Measurements from ENCODE around the gene RNLS. TPM values are rescaled to one million over a fixed set of nuclear protein-coding genes. Genes with fewer than 3 reads are reported as not detected.

Gene RNLS
- total and polyA plus RNA-seq, 2 of the 8 experiments (the other 6 are each of a cell fraction or from before 2014, with no cell fraction given) = 7.5 to 12.7 TPM

GRCh38 chr10:88490231-88490980 lies 92.7 kb downstream of the RNLS start:
- Histone ChIP-seq H3K23me2 (ENCODE audit: low read depth, low read length) (no peaks in the 10 kb centered on the region; the same call in 1 of the 2 replicates), H2BK120ac (replicated peaks; ENCODE audit: low read depth, low read length) (no peak overlapping the region), H3K23ac (ENCODE audit: insufficient read length) (no peak overlapping the region), H3K36me3 (ENCODE audit: control insufficient read depth in 2 of 4, insufficient read depth in 4 of 4, low read length in 3 of 4) (no peaks in the 10 kb centered on the region), H3K27ac (ENCODE audit: low read depth, low read length) (no peak overlapping the region), H2BK12ac (ENCODE audit: low read depth, low read length) (no peak overlapping the region), H3K79me2 (ENCODE audit: control insufficient read depth in 1 of 2, insufficient read depth in 2 of 2, low read length in 2 of 2) (no peaks in the 10 kb centered on the region), H4K91ac (replicated peaks; ENCODE audit: insufficient read length, low read length) (no peak overlapping the region), H3K27me3 (replicated peaks in 1 of 4; ENCODE audit: control insufficient read depth in 3 of 4, extremely low read depth in 1 of 4, insufficient read depth in 3 of 4, low read length in 3 of 4) (no peaks in the 10 kb centered on the region), H3K14ac (ENCODE audit: insufficient read length) (no peak overlapping the region), H2AFZ (ENCODE audit: low read length) (no peak overlapping the region), H3K79me1 (ENCODE audit: low read depth, low read length) (no peaks in the 10 kb centered on the region), H3K9ac (replicated peaks in 1 of 4; ENCODE audit: extremely low read depth in 1 of 4, low read depth in 3 of 4, low read length in 3 of 4) (no peak overlapping the region), H3K9me3 (ENCODE audit: insufficient read depth in 2 of 2, low read depth in 1 of 2, low read length in 1 of 2) (no peaks in the 10 kb centered on the region), H2BK20ac (ENCODE audit: low read length) (no peak overlapping the region), H2BK15ac (ENCODE audit: low read length) (no peak overlapping the region), H3K4me2 (ENCODE audit: insufficient read depth in 1 of 2, low read depth in 2 of 2, low read length in 2 of 2) (no peak overlapping the region), H2AK5ac (ENCODE audit: low read depth, low read length) (no peak overlapping the region), H3K4me3 (ENCODE audit: extremely low read depth in 1 of 4, insufficient read depth in 2 of 4, low read depth in 3 of 4, low read length in 4 of 4) (no peak overlapping the region), H3K4me1 (replicated peaks in 1 of 4; ENCODE audit: control insufficient read depth in 3 of 4, insufficient read depth in 4 of 4, low read length in 3 of 4) (no peaks in the 10 kb centered on the region), H2BK5ac (ENCODE audit: low read depth, low read length) (no peak overlapping the region), H4K5ac (ENCODE audit: insufficient read length, low read depth, low read length) (no peak overlapping the region), H3K4ac (replicated peaks; ENCODE audit: insufficient read length, low read depth, low read length) (no peak overlapping the region), H3K56ac (replicated peaks; ENCODE audit: insufficient read length, low read depth, low read length) (no peak overlapping the region), H3K18ac (ENCODE audit: extremely low read depth, low read length) (no peak overlapping the region), H4K20me1 (replicated peaks in 1 of 2; ENCODE audit: control insufficient read depth in 1 of 2, insufficient read depth in 2 of 2, low read length in 2 of 2) (no peaks in the 10 kb centered on the region), H4K8ac (ENCODE audit: extremely low read depth, insufficient read depth, low read length) (no peak overlapping the region)
- DNase-seq (ENCODE audit: low read depth in 1 of 2, low spot score in 2 of 2) = no peak
- WGBS, 2 experiments (ENCODE audit: extremely low coverage in 1 of 2, insufficient coverage in 1 of 2, insufficient read length in 1 of 2, insufficient replicate concordance in 2 of 2, low coverage in 1 of 2, low lambda C conversion rate in 2 of 2, missing lambda C conversion rate in 1 of 2) = 89% methylated on average over 4 of the region's 4 CpGs; no CpG with 5 or more reads in 1 of the 2 experiments
- CTCF ChIA-PET (ENCODE audit: partially characterized antibody) = interaction anchor here (1.5 kb wide), 1 partner anchor 11 kb away, joined by 3 read pairs; no protein-coding TSS in a partner anchor
- POLR2A ChIA-PET (ENCODE audit: partially characterized antibody) = no interaction called here
- TF ChIP-seq JUND (IDR thresholded peaks at IDR 0.05; ENCODE audit: low read length) (no peak), CHD1 (IDR thresholded peaks at IDR 0.05; ENCODE audit: low read depth, low read length) (no peak)
- no peak for FAIRE-seq
